Pancreas (tissue), 10 donors: Measurements from ENCODE around the gene DPH5. TPM values are rescaled to one million over a fixed set of nuclear protein-coding genes. Genes with fewer than 3 reads are reported as not detected.

Source experiments
- ATAC-seq, 4 donors: fragments of 200-7000 bp; cut with Tn5 transposase; one replicate each; pipeline versions ENCODE4 v1.8.0 to v1.9.1; 2020; ENCODE audit warnings: mild to moderate bottlenecking in 4 of 4, moderate library complexity in 4 of 4
- DNase-seq, 6 donors: peaks; one replicate each; pipeline ENCODE4 v3.0.0-alpha.2; 2020
- FAIRE-seq: peaks from 2 replicates; lab custom pipeline; 2012; peaks lifted over from hg19 to GRCh38; lab: Jason Lieb, UNC
- H3K27ac ChIP-seq, 4 donors: fragments of 200-600 bp; sonication (generic); 1 replicate in 3 of 4; 2 replicates in 1 of 4; pipeline versions ENCODE4 v1.5.0 to v1.8.0; 2020
- H3K27me3 ChIP-seq, 4 donors: fragments of 200-600 bp; one replicate each; pipeline ENCODE4 v1.8.0; 2021
- H3K36me3 ChIP-seq, 3 donors: fragments of 200-600 bp; sonication (generic) in 1 of 3; one replicate each; pipeline versions ENCODE4 v1.5.0 to v1.8.0; 2020 to 2021
- H3K4me1 ChIP-seq, 3 donors: fragments of 200-600 bp; one replicate each; pipeline ENCODE4 v1.8.0; 2021
- H3K4me3 ChIP-seq, 4 donors: fragments of 200-600 bp; sonication (generic) in 2 of 4; one replicate each; pipeline versions ENCODE4 v1.5.0 to v1.8.0; 2020 to 2021
- H3K9me3 ChIP-seq, 4 donors: fragments of 200-600 bp; one replicate each; pipeline ENCODE4 v1.8.0; 2021
- WGBS, 2 donors: extraction: QIAGEN DNeasy Blood & Tissue Kit; methylation state at CpG; one replicate each; pipeline ENCODE4 v1.1.7; 2013; 5-methylcytosine and 5-hydroxymethylcytosine counted together
- intact Hi-C, 3 donors: fragments of 100-400 bp; cut with DNase I; formaldehyde crosslinking; loops; one replicate each; pipeline versions ENCODE4 v1.11.1 to v1.14.2; 2022
- polyA plus RNA-seq, 2 donors: library from polyadenylated mRNA; stranded (reverse); fragments of 200-250 nt; gene quantifications; one replicate each; pipeline ENCODE4 v1.2.3, GENCODE V29; 2013
- total RNA-seq, 6 donors: library from RNA; stranded (reverse); fragmentation: NEBNext Ultra II Directional in 4 of 6; extraction: Animal tissue kit (Norgen Biotek cat#: 25700) in 4 of 6; gene quantifications; one replicate each; pipeline versions ENCODE4 v1.2.1 to v1.2.4, GENCODE V29; 2021 to 2023
- TF ChIP-seq, protein P1 (sequence below), 4 donors: fragments of 200-600 bp; sonication (generic) in 3 of 4; IDR thresholded peaks; one replicate each; pipeline versions ENCODE4 v1.5.0 to v1.8.0; 2021; ENCODE audit warnings: antibody characterized with exemption in 4 of 4
- donor health status: healthy with polysubstance abuse.
- donor health status: DM: no; HTN: no; CAD: no; lungs with moderate emphysema.
- donor health status: DM: no; HTN: no; CAD: no.
- donor health status: control.
- donor health status: control.
- donor health status: Bipolar disorder and iron deficiency.
- donor health status: DM: yes; HTN: yes; CAD: no.
- donor health status: DM: no; HTN: no; CAD: no.
- donor health status: DM: no; HTN: no; CAD: no.
- donor health status: DM: yes; HTN: yes; CAD: no.

DPH5 gene
- total and polyA plus RNA-seq, 8 donors, result 17.5 to 29.5 (median 24.4) TPM

DNA sequence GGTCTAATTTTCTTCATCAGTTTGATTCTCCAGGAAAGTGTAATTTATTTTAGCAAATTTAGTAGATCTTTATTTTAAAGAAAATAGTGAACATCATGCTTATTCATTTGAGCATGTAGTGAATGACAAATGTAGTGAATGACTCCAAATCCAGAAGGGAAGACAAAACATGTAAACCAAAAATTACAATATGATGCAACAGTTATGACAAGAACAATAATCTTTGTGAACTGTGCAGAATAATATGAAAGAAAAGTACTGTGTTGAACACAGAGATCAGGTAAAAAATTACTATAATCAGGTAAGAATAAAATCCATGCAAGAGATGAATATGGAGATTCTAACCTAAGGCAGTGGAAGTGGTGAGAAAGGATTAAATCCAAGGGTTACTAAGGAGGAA, 30.0 kb upstream of the DPH5 start:
- H3K4me3 ChIP-seq, result no peak overlapping the region
- no peaks in the 10 kb centered on the region for H3K27me3 ChIP-seq
- no peaks in the 10 kb centered on the region for H3K36me3 ChIP-seq
- no peaks in the 10 kb centered on the region for H3K4me1 ChIP-seq
- ATAC-seq (no peak), DNase-seq (no peak), FAIRE-seq (no peak)
- no peaks in the 10 kb centered on the region for H3K9me3 ChIP-seq
- no peak overlapping the region for H3K27ac ChIP-seq
- TF ChIP-seq, protein P1, sequence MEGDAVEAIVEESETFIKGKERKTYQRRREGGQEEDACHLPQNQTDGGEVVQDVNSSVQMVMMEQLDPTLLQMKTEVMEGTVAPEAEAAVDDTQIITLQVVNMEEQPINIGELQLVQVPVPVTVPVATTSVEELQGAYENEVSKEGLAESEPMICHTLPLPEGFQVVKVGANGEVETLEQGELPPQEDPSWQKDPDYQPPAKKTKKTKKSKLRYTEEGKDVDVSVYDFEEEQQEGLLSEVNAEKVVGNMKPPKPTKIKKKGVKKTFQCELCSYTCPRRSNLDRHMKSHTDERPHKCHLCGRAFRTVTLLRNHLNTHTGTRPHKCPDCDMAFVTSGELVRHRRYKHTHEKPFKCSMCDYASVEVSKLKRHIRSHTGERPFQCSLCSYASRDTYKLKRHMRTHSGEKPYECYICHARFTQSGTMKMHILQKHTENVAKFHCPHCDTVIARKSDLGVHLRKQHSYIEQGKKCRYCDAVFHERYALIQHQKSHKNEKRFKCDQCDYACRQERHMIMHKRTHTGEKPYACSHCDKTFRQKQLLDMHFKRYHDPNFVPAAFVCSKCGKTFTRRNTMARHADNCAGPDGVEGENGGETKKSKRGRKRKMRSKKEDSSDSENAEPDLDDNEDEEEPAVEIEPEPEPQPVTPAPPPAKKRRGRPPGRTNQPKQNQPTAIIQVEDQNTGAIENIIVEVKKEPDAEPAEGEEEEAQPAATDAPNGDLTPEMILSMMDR (IDR thresholded peaks at IDR 0.05), result no peak
- intact Hi-C loops, result no loop called here

DNA sequence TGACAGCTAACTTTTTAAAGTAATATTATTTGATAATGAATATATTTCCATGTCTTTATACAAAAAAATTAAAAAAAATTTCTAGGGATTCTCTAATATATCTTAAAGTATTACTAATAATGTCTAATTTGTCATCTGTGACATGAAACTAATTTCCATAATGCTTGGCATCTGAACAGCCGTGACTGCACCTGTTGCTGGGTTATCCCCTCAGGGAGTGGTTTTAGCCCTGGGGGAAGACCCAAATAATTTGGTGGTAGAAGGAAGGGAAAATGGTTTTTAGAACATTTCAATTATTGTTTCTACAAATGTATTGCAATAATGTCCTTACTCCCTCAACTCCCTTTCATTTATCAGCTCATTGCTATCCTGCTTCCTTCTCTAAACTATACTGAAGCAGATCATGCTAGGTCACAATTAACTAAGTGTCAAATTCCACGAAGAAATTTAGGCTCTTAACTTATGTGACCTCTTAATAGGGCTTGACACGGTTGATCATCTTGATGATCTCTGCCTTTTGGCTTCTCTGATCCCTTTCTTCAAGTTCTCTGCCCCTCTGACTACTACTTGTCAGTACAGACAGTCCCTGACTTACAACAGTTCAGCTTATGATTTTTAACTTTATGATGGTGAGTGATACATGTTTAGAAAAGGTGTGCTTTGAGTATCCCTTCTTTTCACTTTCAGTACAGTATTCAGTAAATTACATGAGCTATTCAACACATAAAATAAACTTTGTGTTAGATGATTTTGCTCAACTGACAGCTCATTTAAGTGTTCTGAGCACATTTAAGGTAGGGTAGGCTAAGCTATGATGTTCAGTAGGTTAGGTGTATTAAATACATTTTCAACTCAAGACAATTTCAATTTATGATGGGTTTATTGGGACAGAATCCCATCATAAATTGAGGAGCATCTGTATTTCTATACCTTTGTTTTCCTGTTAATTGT, 26.4 kb upstream of the DPH5 start:
- TF ChIP-seq, protein P1 (IDR thresholded peaks at IDR 0.05), result no peak
- H3K4me3 ChIP-seq, result no peak overlapping the region
- ATAC-seq (no peak), FAIRE-seq (no peak), DNase-seq (no peak)
- intact Hi-C loops, result no loop called here
- no peaks in the 10 kb centered on the region for H3K27me3 ChIP-seq
- WGBS, 2 donors, result 68 to 71% methylated on average over 3 of the region's 3 CpGs
- H3K4me1 ChIP-seq, result no peaks in the 10 kb centered on the region
- H3K36me3 ChIP-seq, result no peaks in the 10 kb centered on the region
- no peaks in the 10 kb centered on the region for H3K9me3 ChIP-seq
- no peak overlapping the region for H3K27ac ChIP-seq

DNA sequence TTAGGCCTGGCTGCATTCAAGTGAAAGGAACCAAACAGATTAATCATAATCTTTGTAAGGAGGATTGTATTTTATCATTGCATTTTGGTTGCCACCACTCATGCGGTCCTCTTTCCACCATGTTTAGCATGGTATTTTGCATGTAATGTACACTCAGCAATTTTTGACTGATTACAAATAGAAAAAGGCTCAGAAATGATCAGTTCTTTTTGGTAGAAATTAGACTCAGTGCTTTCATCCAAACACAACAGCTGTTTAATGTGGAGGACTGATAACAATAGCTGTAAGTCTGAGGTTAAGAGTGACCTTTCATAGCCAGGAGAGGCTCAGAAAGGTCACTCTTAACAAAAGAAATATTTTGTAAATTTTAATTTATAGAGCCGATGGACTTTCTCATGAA, 25.3 kb upstream of the DPH5 start:
- 93 to 96% methylated on average over 2 of the region's 2 CpGs for WGBS, 2 donors
- TF ChIP-seq, protein P1 (IDR thresholded peaks at IDR 0.05), result no peak
- H3K27me3 ChIP-seq, result no peaks in the 10 kb centered on the region
- intact Hi-C loops, result no loop called here
- no peaks in the 10 kb centered on the region for H3K4me1 ChIP-seq
- no peaks in the 10 kb centered on the region for H3K36me3 ChIP-seq
- no peak overlapping the region for H3K4me3 ChIP-seq
- H3K9me3 ChIP-seq, result no peaks in the 10 kb centered on the region
- H3K27ac ChIP-seq, result no peak overlapping the region
- ATAC-seq (no peak), DNase-seq (no peak), FAIRE-seq (no peak)

DNA sequence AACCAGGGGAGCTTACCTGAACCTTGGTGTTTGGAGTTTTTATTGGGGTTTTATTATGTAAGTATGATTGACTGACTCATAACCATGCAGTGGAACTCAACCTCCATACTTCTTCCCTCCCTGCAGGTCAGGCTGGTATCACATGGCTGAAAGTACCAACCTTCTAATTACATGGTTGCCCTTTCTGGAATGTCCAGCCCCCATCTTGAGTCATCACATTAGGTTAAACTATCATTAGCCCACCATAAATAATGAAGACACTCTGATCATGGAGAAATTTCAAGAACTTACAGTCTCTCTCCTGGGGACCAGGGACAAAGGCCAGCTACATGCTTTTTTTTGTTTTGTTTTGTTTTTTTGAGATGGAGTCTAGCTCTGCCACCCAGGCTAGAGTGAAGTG, 19.2 kb upstream of the DPH5 start:
- no peaks in the 10 kb centered on the region for H3K4me1 ChIP-seq

More for the DNA sequence above, 19.2 kb upstream of the DPH5 start:
- intact Hi-C loops, result no loop called here
- Histone ChIP-seq H3K36me3 (no peaks in the 10 kb centered on the region), H3K9me3 (no peaks in the 10 kb centered on the region), H3K27ac (no peak overlapping the region), H3K27me3 (no peaks in the 10 kb centered on the region), H3K4me3 (no peak overlapping the region)
- DNase-seq, result no peak
- no peak for FAIRE-seq
- TF ChIP-seq, protein P1 (IDR thresholded peaks at IDR 0.05), result no peak
- ATAC-seq, result no peak
